IMR-90 (cell line): Measurements from ENCODE around the gene RCAN2.

Experiments
- CEBPB ChIP-seq: IDR thresholded peaks from 2 replicates; pipeline ENCODE4 v1.6.1; 2012; ENCODE audit warnings: low read depth, low read length, improper control_type of control experiment
- CHD1 ChIP-seq: IDR thresholded peaks from 2 replicates; pipeline ENCODE4 v1.6.1; 2012; ENCODE audit warnings: low read depth, low read length, improper control_type of control experiment
- MAFK ChIP-seq: IDR thresholded peaks from 2 replicates; pipeline ENCODE4 v1.6.1; 2012; ENCODE audit warnings: low read depth, low read length, improper control_type of control experiment
- MAZ ChIP-seq: IDR thresholded peaks from 2 replicates; pipeline ENCODE4 v1.6.1; 2012; ENCODE audit warnings: low read depth, mild to moderate bottlenecking, low read length, improper control_type of control experiment, moderate library complexity, borderline replicate concordance
- POLR2A ChIP-seq: IDR thresholded peaks from 2 replicates; pipeline ENCODE4 v1.6.1; 2012; ENCODE audit warnings: mild to moderate bottlenecking, low read depth, low read length
- RCOR1 ChIP-seq: IDR thresholded peaks from 2 replicates; pipeline ENCODE4 v1.6.1; 2012; ENCODE audit warnings: mild to moderate bottlenecking, low read length, improper control_type of control experiment; ENCODE audit not compliant: insufficient replicate concordance
- RFX5 ChIP-seq: IDR thresholded peaks from 2 replicates; pipeline ENCODE4 v1.8.0; 2012; ENCODE audit warnings: low read depth, mild to moderate bottlenecking, low read length, moderate library complexity
- SMC3 ChIP-seq: fragments of 150-350 bp; IDR thresholded peaks from 2 replicates; pipeline ENCODE4 v1.6.1; 2016; ENCODE audit warnings: low read depth, mild to moderate bottlenecking, antibody characterized with exemption, low read length, moderate library complexity
- TF ChIP-seq, protein P1 (sequence below): conservative IDR thresholded peaks from 2 replicates; pipeline ENCODE4 v1.5.1; 2012; ENCODE audit warnings: mild to moderate bottlenecking, low read depth, low read length, improper control_type of control experiment

DNA sequence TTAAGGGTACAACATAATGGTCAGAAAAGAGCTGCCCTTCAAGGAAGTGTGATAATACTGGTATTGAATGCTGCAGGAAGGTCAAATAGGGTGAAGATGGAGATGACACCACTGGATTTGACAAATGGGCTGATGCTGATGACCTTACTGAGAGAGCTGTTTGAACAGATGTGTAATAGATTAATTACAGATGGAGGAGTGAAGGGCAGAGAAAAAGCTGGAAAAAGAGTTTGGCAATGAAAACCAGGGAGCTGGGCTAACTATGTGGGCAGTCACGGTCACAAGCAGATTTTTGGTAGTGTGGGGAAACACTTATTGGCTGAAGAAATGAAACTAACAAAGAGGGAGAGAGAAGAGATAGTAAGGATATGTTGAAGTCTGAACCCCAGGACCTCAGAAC is 236.9 kb downstream of the RCAN2 start:
- TF ChIP-seq RFX5 (no peak), CEBPB (no peak), RCOR1 (no peak), MAFK (no peak), POLR2A (no peak), MAZ (no peak), SMC3 (no peak), CHD1 (no peak)
- TF ChIP-seq, protein P1, sequence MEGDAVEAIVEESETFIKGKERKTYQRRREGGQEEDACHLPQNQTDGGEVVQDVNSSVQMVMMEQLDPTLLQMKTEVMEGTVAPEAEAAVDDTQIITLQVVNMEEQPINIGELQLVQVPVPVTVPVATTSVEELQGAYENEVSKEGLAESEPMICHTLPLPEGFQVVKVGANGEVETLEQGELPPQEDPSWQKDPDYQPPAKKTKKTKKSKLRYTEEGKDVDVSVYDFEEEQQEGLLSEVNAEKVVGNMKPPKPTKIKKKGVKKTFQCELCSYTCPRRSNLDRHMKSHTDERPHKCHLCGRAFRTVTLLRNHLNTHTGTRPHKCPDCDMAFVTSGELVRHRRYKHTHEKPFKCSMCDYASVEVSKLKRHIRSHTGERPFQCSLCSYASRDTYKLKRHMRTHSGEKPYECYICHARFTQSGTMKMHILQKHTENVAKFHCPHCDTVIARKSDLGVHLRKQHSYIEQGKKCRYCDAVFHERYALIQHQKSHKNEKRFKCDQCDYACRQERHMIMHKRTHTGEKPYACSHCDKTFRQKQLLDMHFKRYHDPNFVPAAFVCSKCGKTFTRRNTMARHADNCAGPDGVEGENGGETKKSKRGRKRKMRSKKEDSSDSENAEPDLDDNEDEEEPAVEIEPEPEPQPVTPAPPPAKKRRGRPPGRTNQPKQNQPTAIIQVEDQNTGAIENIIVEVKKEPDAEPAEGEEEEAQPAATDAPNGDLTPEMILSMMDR = no peak
